NCI-H1694 (cell line): Measurements from ENCODE around the gene GJA5.

ENCODE experiments used
- DNase-seq: peaks from one replicate; lab custom pipeline; 2025; lab: John Stamatoyannopoulos, UW

Gene GJA5

DNA sequence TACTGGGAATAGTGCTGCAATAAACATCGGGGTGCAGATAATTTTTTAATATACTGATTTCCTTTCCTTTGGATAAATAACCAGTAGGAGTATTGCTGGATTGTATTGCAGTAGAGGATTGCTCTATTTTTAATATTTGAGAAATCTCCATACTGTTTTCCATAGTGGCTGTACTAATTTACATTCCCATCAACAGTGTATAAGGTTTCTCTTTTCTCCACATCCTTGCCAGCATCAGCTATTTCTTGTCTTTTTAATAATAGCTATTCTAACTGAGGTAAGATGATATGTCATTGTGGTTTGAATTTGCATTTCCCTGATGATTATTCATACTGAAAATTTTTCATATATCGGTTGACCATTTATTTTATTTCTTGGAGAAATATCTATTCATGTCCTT is 31.1 kb downstream of the GJA5 start:
- DNase-seq, result no peak

DNA sequence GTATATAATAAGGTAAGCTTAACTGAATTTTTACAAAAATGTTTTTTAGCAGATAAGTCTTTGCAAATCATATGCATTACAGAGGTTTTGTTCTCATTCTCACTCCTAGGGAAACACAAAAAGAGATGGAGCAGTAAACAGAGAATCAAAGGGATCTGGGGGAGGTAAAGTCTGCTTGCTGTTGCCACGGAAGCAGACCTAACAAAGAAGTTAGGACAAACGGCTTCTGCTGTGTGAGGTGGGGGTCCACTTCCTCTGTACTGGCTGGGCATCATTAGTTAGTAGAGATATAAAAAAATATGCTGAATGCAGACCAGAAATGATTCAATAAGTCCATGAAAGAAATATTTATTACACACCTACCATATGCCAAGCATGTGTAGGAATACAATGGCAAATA is 34.2 kb downstream of the GJA5 start:
- DNase-seq, result no peak

DNA sequence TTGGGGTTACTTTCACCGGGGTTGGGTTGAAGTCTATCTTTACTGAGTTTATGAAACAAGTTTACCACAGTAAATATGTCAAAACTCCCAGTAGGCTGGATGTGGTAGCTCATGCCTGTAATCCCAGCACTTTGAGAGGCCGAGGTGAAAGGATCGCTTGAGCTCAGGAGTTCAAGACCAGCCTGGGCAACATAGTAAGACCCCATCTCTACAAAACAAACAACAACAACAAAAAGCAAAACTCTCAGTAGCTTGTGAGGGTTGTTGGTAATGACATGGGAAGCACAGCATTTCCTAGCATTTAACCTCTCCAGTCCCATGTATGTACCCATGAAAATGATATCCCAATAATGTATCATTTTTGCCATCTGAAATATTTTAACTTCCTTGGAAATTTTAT is 34.7 kb downstream of the GJA5 start:
- no peak for DNase-seq

DNA sequence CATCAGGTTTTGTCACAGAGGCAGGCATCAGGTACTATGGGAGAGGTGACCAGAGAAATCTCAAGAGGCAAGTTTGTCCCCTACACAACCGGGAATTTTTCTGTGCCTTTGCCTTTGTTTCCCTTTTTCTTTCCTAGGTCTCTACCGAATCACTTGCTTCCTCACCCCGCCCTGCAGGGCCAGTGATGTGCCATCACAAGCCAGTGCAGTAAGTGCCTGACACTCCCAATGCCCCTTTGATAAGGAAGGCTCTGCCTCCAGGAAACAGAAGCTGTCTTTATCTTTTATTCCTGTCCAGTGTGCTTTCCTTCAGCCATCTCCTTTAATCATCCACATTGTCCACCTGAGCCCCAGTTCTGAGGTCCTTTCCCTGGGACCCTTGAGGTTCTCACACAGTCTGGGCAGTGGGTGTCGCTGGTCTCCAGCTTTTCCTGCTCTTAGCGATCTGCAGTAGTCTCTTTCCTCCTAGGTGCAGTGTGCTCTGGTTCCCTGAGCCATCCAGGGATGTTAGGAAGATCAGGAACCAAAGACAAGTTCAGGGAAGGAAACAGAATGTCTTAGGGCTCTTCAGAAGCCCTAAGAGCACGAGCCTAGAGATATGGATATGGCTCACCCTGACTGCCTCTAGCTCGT is 36.6 kb downstream of the GJA5 start:
- peak; percentile 4 for DNase-seq

DNA sequence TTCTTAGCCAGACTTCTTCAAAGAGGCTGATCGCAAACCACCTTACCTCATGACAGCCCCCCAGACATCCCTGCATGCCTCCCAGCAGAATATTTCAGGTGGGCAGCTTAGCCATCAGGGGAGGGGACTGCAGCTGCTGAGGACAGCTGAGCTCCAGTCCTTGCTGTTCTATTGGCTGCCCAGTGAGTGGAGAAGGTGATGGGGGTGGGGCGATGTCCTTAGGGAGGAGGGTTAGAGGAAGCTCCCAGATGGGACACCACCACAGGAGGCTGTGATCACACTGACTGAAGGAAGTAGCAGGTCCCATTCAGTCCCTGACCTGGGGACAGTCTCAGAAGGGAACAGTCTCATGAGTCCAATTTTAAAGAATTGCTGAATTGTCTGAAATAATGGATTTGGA is 38.3 kb downstream of the GJA5 start:
- no peak for DNase-seq

DNA sequence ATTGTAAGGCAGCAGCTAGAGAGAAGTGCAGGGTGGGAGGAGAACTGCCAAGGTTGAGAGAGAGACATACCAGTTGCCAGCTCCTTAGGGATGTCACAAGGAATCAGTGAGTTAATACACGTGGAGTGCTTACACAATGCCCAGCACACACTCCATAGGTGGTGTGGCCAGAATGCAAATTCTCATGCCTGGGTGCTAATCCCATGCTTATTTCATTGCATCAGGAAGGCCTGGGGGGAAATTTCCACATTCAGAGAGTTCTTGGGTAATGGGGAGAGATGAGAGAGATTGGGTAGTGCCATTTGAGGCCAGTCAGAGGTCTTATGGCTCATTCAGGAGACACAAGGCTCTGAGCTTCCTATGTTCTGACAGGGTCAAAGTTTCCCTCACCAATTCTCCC is 38.7 kb downstream of the GJA5 start:
- no peak for DNase-seq

DNA sequence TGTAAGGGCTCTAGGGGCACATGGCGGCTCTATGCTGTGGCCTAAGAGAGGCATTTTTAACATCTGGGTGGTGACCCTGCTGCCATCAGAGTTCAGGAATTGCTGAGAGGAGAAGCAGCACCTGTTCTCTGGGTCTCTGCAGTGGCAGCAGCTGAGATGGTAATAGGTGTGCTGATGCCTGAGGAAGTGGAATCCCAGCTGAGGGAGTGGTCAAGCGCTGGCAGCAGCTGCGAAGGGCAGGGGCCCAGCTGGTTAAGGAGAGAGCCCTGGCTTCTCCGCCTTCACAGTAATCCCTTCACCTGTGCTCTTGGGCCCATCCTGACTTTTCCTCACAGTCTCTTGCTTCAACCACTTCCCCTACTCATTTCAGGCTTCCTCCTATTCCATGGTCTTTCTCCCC is 39.8 kb downstream of the GJA5 start:
- no peak for DNase-seq

DNA sequence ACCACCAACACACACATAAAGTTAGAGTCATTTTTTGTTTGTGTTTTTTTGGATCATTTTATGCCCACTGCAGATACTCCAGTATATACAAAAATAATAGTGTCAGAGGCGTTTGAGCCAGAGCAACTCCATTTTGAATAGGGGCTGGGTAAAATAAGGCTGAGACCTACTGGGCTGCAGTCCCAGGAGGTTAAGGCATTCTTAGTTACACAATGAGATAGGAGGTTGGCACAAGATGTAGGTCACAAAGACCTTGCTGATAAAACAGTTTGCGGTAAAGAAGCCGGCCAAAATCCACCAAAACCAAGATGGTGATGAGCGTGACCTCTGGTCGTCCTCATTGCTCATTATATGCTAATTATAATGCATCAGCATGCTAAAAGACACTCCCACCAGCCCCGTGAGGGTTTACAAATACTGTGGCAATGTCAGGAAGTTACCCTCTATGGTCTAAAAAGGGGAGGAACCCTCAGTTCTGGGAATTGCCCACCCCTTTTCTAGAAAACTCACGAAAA is 40.6 kb downstream of the GJA5 start:
- DNase-seq, result no peak

DNA sequence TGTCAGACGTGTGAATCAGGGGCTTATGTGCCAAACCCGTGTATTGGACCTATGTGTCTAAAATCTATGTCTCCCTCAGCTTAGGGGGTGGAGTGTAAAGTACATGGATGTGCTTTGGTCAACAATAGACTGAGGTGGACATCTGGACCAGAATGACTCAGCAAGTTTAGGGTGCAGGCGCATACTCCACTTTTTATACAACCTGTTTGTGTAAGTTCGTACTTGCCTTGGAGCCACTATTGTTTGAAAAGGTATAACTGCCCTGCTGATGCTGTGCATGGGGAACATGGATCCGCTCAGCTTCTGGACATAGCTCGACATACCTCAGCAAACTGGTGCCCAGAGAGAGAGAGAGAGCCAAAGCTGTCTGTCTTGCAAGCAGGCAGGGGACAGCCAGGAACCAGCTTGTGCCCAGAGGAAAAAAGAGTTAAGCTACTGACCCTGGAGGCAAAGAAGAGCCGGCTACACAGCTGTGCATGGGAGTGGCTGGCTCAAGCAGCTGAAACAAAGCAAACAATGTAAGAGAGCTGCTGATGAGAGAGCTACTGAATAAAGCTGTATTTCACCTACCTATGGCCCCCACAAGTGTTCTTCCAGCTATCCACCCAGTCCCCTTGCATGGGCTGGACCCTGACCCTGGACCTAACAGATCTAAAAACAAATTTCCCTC is 41.2 kb downstream of the GJA5 start:
- no peak for DNase-seq

DNA sequence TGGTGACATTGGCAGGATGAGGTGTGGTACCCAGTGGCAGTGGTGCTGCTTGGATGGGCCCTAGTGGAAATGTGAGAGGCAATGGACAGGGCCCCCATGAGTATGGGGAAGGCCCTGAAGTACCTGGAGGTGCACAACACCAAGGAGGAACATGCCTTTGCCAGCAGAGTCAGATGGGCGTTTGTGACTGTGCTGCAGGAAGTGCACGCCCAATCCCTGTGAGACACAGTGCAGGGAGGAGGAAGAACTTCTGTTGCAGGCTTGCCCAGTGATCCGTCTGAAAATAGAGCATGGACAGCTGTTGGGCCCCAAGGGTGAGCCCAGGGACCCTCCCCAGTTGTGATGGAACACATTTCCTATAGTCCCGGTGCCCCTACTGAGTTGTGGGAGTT is 42.7 kb downstream of the GJA5 start:
- no peak for DNase-seq

DNA sequence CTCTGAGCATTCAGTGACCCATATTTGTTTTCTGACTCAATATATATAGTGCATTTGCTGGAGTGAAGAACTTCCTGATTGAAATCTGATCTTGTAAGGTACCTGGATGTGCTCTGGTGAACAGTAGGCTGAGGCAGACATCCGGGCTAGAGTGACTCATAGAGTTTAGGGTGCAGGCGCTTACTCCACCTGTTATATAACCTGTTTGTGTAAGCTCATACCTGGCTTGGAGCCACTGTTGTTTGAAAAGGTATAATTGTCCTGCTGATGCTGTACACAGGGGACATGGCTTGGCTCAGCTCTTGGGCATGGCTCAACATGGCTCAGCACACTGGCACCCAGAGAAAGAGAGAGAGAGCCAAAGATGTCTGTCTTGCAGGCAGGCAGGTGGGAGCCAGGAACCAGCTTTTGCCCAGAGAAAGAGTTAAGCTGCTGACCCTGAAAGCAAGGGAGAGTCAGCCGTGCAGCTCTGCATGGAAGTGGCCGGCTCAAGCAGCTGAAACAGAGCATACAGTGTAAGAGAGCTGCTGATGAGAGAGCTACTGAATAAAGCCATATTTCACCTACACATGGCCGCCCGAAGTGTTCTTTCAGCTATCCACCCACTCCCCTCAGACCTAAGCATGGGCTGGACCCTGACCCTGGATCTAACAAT is 43.2 kb downstream of the GJA5 start:
- DNase-seq, result no peak

DNA sequence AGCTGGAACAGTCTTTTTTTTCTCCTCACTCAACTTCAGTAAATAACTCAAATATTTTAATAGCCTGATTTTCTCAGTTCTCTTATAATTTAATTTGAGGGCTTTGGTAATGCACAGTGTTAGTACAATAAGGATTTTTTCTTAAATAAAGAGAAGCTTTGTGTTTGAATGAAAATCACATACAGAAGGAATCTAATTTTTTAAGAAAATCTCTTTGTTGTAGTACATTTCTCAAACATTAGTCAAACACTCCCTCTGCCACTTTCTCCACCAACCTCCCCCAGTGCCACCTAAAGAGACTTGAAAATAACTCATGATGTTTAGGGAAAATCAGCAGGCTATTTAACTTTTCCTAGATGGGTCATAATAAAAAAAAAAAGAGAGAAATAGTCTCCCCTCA is 47.8 kb downstream of the GJA5 start:
- DNase-seq, result no peak
